Kidney glomerular epithelial cell (primary cell): ENCODE data around the gene LYPLAL1.
"Not testable (repeated sequence)": the region's sequence is repeated elsewhere in the genome, so short reads cannot be mapped to it uniquely, and the experiment has no call there.

ENCODE experiments used
- DNase-seq: peaks from one replicate; lab custom pipeline; 2025; lab: John Stamatoyannopoulos, UW

Gene LYPLAL1

GRCh38 chr1:219215477-219215876 is 41.8 kb downstream of the LYPLAL1 start:
- DNase-seq: no peak

GRCh38 chr1:219220945-219221344 is 47.3 kb downstream of the LYPLAL1 start:
- no peak for DNase-seq

GRCh38 chr1:219223496-219223895 is 49.8 kb downstream of the LYPLAL1 start:
- DNase-seq: no peak

DNA sequence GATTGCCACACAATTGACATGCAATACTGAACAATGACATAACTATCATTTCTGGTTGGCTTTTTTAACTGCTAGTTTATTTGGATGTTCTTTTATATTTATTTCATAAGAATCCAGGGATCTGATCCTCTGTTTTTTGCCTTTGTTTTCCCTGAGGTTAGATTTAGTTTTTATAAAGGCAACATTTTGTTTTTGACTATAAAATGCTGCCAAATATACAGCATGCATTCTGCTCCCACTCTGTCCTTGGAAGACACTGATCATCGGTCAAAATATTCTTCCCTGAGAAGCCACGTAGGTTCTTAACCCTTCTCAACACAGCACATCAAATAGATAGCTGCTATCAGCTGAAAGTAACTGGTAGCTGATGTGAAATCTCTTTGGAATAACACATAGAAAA is 52.5 kb downstream of the LYPLAL1 start:
- DNase-seq: no peak

- no peak for DNase-seq
These were observed 53.8 kb downstream of the LYPLAL1 start for GRCh38 chr1:219227360-219228057.

- no peak for DNase-seq
These were observed 54.4 kb downstream of the LYPLAL1 start for GRCh38 chr1:219228058-219228419.

GRCh38 chr1:219232890-219233289 is 59.2 kb downstream of the LYPLAL1 start:
- no peak for DNase-seq

GRCh38 chr1:219235903-219236481 is 62.3 kb downstream of the LYPLAL1 start:
- DNase-seq: no peak

DNA sequence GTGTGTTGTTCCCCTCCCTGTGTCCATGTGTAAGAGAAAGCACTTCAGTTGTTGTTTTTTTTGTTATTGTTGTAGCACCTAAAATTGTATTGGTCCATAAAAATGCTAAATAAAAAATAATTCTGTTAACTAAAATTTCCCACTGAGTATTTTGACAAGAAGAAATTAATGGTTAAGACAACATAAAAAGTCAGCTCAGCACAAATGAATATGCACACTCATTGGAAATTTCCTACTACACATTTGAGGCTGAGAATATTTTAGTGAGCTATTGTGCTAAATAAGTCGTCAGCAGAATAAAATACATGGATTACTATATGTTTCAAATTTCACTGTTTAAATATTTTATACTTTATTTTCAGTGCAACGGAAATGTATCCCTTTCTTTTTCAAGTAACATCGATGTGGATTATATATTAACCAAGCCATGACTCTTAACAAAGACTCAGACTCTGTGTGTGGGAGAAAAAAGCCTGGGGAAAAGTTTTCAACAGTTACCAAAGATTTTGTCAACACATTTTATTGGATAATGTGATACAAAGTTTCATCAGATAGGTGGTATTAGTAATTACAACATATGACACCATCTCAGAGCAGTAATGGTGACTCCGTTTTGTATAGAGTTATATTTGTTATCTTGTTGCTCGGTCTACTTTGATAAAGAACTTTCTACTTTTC is 63.4 kb downstream of the LYPLAL1 start:
- peak; percentile 81 for DNase-seq

DNA sequence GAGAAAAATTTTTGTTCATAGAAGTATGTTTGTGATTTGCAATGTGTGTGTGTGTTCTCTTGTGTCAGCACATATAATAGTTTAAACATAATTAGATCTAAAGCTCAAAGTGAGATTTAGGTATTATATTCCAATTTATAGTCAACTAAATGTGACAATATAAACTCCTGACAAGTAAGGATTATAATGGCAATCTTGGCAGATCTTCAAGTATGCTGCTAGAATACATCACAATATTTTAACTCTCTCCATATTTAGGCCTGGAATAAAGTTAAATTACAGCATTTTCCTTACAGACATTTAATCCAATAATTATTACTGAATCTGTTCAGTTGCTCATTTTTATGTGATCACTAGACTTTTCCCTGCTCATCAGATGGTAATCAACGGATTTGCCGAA is 65.8 kb downstream of the LYPLAL1 start:
- no peak for DNase-seq

GRCh38 chr1:219244864-219245263 is 71.2 kb downstream of the LYPLAL1 start:
- DNase-seq: no peak

- DNase-seq: no peak
These were observed 73.8 kb downstream of the LYPLAL1 start for GRCh38 chr1:219247441-219247840.

- not testable (repeated sequence) for DNase-seq
These were observed 76.8 kb downstream of the LYPLAL1 start for GRCh38 chr1:219250468-219250867.

- DNase-seq: no peak
These were observed 84.1 kb downstream of the LYPLAL1 start for GRCh38 chr1:219257751-219258150.

GRCh38 chr1:219261454-219261853 is 87.8 kb downstream of the LYPLAL1 start:
- no peak for DNase-seq
